ENCODE results near the gene BOLA1. TPM values are rescaled to one million over a fixed set of nuclear protein-coding genes. Genes with fewer than 3 reads are reported as not detected.
A peak's percentile ranks its signal among the peaks of the same experiment; 100 is the strongest.

BOLA1 gene
- total RNA-seq, 1 experiment from 2014 or later = 6.0 TPM

GRCh38 chr1:149942885-149943284, 43.5 kb downstream of the BOLA1 start:
- Mint-ChIP-seq H3K27ac (peak overlapping the region; percentile 2 to 54 (median 35); a peak in 4 of 7 replicates), H3K4me1 (peaks cover 26 to 36% of the 10 kb centered on the region in 2 experiments), H3K9me3 (no peaks in the 10 kb centered on the region), H3K36me3 (ENCODE audit: insufficient read depth in 1 of 3, low read depth in 3 of 3) (peaks cover 14 to 34% (median 31%) of the 10 kb centered on the region in 3 experiments; a peak in 6 of 7 replicates), H3K4me3 (no peak overlapping the region), H3K27me3 (ENCODE audit: low read depth) (no peaks in the 10 kb centered on the region)
- Histone ChIP-seq H4K20me1 (ENCODE audit: control insufficient read depth, insufficient read depth, insufficient read length) (no peaks in the 10 kb centered on the region), H3K4me1 (ENCODE audit: insufficient read depth, low read length) (peaks cover 13% of the 10 kb centered on the region; the same call in 1 of the 2 replicates), H3K79me2 (ENCODE audit: insufficient read depth, low read length) (no peaks in the 10 kb centered on the region), H3K23me2 (ENCODE audit: insufficient read length, low read depth, low read length, poor library complexity, severe bottlenecking) (no peaks in the 10 kb centered on the region), H3K9me3 (ENCODE audit: control insufficient read depth, low read depth, low read length) (no peaks in the 10 kb centered on the region), H3K27ac (ENCODE audit: insufficient read length, low read depth, low read length) (no peak overlapping the region), H3K14ac (ENCODE audit: insufficient read depth, low read length) (no peak overlapping the region), H3T11ph (ENCODE audit: low read length) (no peak overlapping the region), H2BK12ac (ENCODE audit: insufficient read length, low read depth, low read length) (no peak overlapping the region), H3K18ac (ENCODE audit: insufficient read length, low read depth, low read length) (no peak overlapping the region), H2BK20ac (ENCODE audit: low read depth, low read length, poor library complexity, severe bottlenecking) (no peak overlapping the region), H2AFZ (ENCODE audit: low read length) (no peak overlapping the region), H3K9ac (ENCODE audit: extremely low read depth, insufficient read length, low read length) (no peak overlapping the region), H4K5ac (ENCODE audit: insufficient read length, low read depth, low read length) (no peak overlapping the region), H4K91ac (ENCODE audit: insufficient read length, low read depth, low read length) (no peak overlapping the region), H3K27me3 (ENCODE audit: insufficient read depth, low read length) (no peaks in the 10 kb centered on the region), H3K4me2 (ENCODE audit: insufficient read depth, insufficient read length, low read length) (no peak overlapping the region), H2AK5ac (ENCODE audit: insufficient read length, low read length) (no peak overlapping the region), H3K79me1 (ENCODE audit: insufficient read depth, low read depth, low read length, poor library complexity, severe bottlenecking) (no peaks in the 10 kb centered on the region), H2BK15ac (ENCODE audit: low read depth, low read length) (no peak overlapping the region), H3K56ac (ENCODE audit: insufficient read length, low read depth, low read length) (no peak overlapping the region), H4K8ac (replicated peaks; ENCODE audit: insufficient read length, low read depth, low read length) (no peak overlapping the region), H2BK120ac (ENCODE audit: low read depth, low read length, poor library complexity, severe bottlenecking) (no peak overlapping the region), H3K4ac (ENCODE audit: low read depth, low read length) (no peak overlapping the region), H3K23ac (ENCODE audit: insufficient read length, low read depth, low read length) (no peak overlapping the region), H2BK5ac (ENCODE audit: insufficient read length, low read length) (no peak overlapping the region)
- no peak for DNase-seq
- no peak for TF ChIP-seq CTCF (conservative IDR thresholded peaks at IDR 0.05)
- no CpG with 5 or more reads among the region's 3 CpGs for WGBS (ENCODE audit: extremely low coverage, insufficient read length, low lambda C conversion rate)

All from H9 (cell line).